Upper lobe of left lung (tissue), 6 donors: Measurements from ENCODE around the gene XPR1. TPM values are rescaled to one million over a fixed set of nuclear protein-coding genes. Genes with fewer than 3 reads are reported as not detected.

Experiments
- ATAC-seq, 2 donors: fragments of 200-7000 bp; cut with Tn5 transposase; one replicate each; pipeline ENCODE4 v1.9.1; 2022; ENCODE audit warnings: mild to moderate bottlenecking in 2 of 2, moderate library complexity in 2 of 2; ENCODE audit not compliant: low FRiP score in 2 of 2
- DNase-seq, 2 donors: peaks; one replicate each; pipeline ENCODE4 v3.0.0-alpha.2; 2019 to 2020
- H3K27ac ChIP-seq, 4 donors: fragments of 200-600 bp; sonication (generic); one replicate each; pipeline ENCODE4 v1.5.1; 2016 to 2019
- H3K27me3 ChIP-seq, 4 donors: fragments of 200-600 bp; sonication (generic); one replicate each; pipeline ENCODE4 v1.5.1; 2017 to 2019
- H3K36me3 ChIP-seq, 4 donors: fragments of 200-600 bp; sonication (generic); one replicate each; pipeline ENCODE4 v1.5.1; 2016 to 2019
- H3K4me1 ChIP-seq, 4 donors: fragments of 200-600 bp; sonication (generic); one replicate each; pipeline ENCODE4 v1.5.1; 2018 to 2019
- H3K4me3 ChIP-seq, 4 donors: fragments of 200-600 bp; sonication (generic); one replicate each; pipeline ENCODE4 v1.5.1; 2017 to 2019; ENCODE audit warnings: mild to moderate bottlenecking in 2 of 4, moderate library complexity in 1 of 4
- H3K9me3 ChIP-seq, 4 donors: fragments of 200-600 bp; sonication (generic); one replicate each; pipeline ENCODE4 v1.5.1; 2018 to 2019
- CTCF ChIP-seq, 6 experiments: fragments of 450-650 bp in 4 of 6; fragments of 200-600 bp in 2 of 6; sonication (generic) in 2 of 6; IDR thresholded peaks; one replicate each; pipeline ENCODE4 v1.5.1; 2016 to 2019; ENCODE audit warnings: antibody characterized with exemption in 6 of 6
- EP300 ChIP-seq, 4 donors: sonication (generic); formaldehyde crosslinking; IDR thresholded peaks; one replicate each; pipeline ENCODE4 v1.5.1; 2017; ENCODE audit warnings: antibody characterized with exemption in 4 of 4, control low read depth in 2 of 4
- POLR2A ChIP-seq, 4 donors: fragments of 450-650 bp; IDR thresholded peaks; one replicate each; pipeline ENCODE4 v1.5.1; 2016 to 2017; ENCODE audit warnings: antibody characterized with exemption in 4 of 4, mild to moderate bottlenecking in 2 of 4
- POLR2AphosphoS5 ChIP-seq, 2 donors: sonication (generic); formaldehyde crosslinking; IDR thresholded peaks; one replicate each; pipeline ENCODE4 v1.5.1; 2017; ENCODE audit warnings: antibody characterized with exemption in 2 of 2
- WGBS, 2 donors: methylation state at CpG; one replicate each; pipeline ENCODE4 v1.1.5; 2017 to 2018; 5-methylcytosine and 5-hydroxymethylcytosine counted together
- total RNA-seq, 6 donors: library from RNA; depleted of rRNA in 4 of 6; stranded (reverse); fragments of >200 nt in 4 of 6; gene quantifications; one replicate each; pipeline versions ENCODE4 v1.1.0 to v1.2.1, GENCODE V29; 2016 to 2021
- donor health status: DM: no; HTN: no; CAD: no; lungs with moderate emphysema.
- donor health status: DM: no; HTN: yes; CAD: no; lungs with severe emphysema.

Gene XPR1
- total RNA-seq, 6 donors from 2014 or later: 21.3 to 30.2 (median 25.3) TPM

- WGBS, 2 donors: 75 to 81% methylated on average over 2 of the region's 2 CpGs
- H3K4me1 ChIP-seq: peaks cover 0 to 5% (median 4%) of the 10 kb centered on the region in 4 donors
- no peaks in the 10 kb centered on the region for H3K27me3 ChIP-seq
- H3K36me3 ChIP-seq: no peaks in the 10 kb centered on the region
- TF ChIP-seq EP300 (IDR thresholded peaks at IDR 0.05) (no peak), CTCF (IDR thresholded peaks at IDR 0.05) (no peak), POLR2AphosphoS5 (IDR thresholded peaks at IDR 0.05) (no peak), POLR2A (IDR thresholded peaks at IDR 0.05) (no peak)
- no peak overlapping the region for H3K4me3 ChIP-seq
- no peak for ATAC-seq
- H3K9me3 ChIP-seq: no peaks in the 10 kb centered on the region
- H3K27ac ChIP-seq: no peak overlapping the region
- DNase-seq: no peak
Observed at GRCh38 chr1:180606155-180606554, 25.7 kb upstream of the XPR1 start.

GRCh38 chr1:180609643-180610555 lies 21.9 kb upstream of the XPR1 start:
- peak overlapping the region in 2 of 4 donors; percentile 28 to 69 for H3K27ac ChIP-seq
- no peak overlapping the region for H3K4me3 ChIP-seq
- TF ChIP-seq POLR2AphosphoS5 (IDR thresholded peaks at IDR 0.05) (peak; percentile 23 to 40), EP300 (IDR thresholded peaks at IDR 0.05) (no peak)
- 68 to 69% methylated on average over 7 of the region's 7 CpGs for WGBS, 2 donors
- peaks cover 0 to 10% (median 3%) of the 10 kb centered on the region in 4 donors for H3K4me1 ChIP-seq
- H3K36me3 ChIP-seq: no peaks in the 10 kb centered on the region
- ATAC-seq (peak; percentile 40 to 46), DNase-seq (peak in 1 of 2 donors; percentile 47)
- no peaks in the 10 kb centered on the region for H3K27me3 ChIP-seq
- no peaks in the 10 kb centered on the region for H3K9me3 ChIP-seq

GRCh38 chr1:180610556-180611015 lies 21.2 kb upstream of the XPR1 start:
- WGBS, 2 donors: 82 to 83% methylated on average over 3 of the region's 3 CpGs
- H3K27ac ChIP-seq: peak overlapping the region; percentile 16 to 69 (median 52)

GRCh38 chr1:180611016-180611930 lies 20.5 kb upstream of the XPR1 start:
- peak overlapping the region; percentile 16 to 69 (median 52) for H3K27ac ChIP-seq
- 43 to 50% methylated on average over 9 of the region's 9 CpGs for WGBS, 2 donors
- ATAC-seq (peak; percentile 57 to 78), DNase-seq (peak in 1 of 2 donors; percentile 35)
- H3K36me3 ChIP-seq: no peaks in the 10 kb centered on the region
- no peaks in the 10 kb centered on the region for H3K27me3 ChIP-seq
- H3K4me1 ChIP-seq: peaks cover 7 to 20% (median 15%) of the 10 kb centered on the region in 4 donors
- no peak for TF ChIP-seq EP300 (IDR thresholded peaks at IDR 0.05)
- no peak for TF ChIP-seq POLR2A (IDR thresholded peaks at IDR 0.05)
- TF ChIP-seq CTCF (IDR thresholded peaks at IDR 0.05): no peak
- no peak for TF ChIP-seq POLR2AphosphoS5 (IDR thresholded peaks at IDR 0.05)
- no peak overlapping the region for H3K4me3 ChIP-seq
- no peaks in the 10 kb centered on the region for H3K9me3 ChIP-seq

More at GRCh38 chr1:180610556-180611015, 21.2 kb upstream of the XPR1 start:
- ATAC-seq (no peak), DNase-seq (no peak)
- no peaks in the 10 kb centered on the region for H3K27me3 ChIP-seq
- no peak overlapping the region for H3K4me3 ChIP-seq
- H3K4me1 ChIP-seq: peaks cover under 1 to 13% (median 10%) of the 10 kb centered on the region in 4 donors
- TF ChIP-seq EP300 (IDR thresholded peaks at IDR 0.05) (no peak), POLR2A (IDR thresholded peaks at IDR 0.05) (no peak), CTCF (IDR thresholded peaks at IDR 0.05) (no peak)
- no peaks in the 10 kb centered on the region for H3K9me3 ChIP-seq
- no peaks in the 10 kb centered on the region for H3K36me3 ChIP-seq

GRCh38 chr1:180612632-180613031 lies 19.2 kb upstream of the XPR1 start:
- no peak for ATAC-seq
- no peak overlapping the region for H3K4me3 ChIP-seq
- 63 to 85% methylated on average over 1 of the region's 1 CpG for WGBS, 2 donors
- H3K9me3 ChIP-seq: no peaks in the 10 kb centered on the region
- H3K4me1 ChIP-seq: peaks cover 9 to 28% (median 26%) of the 10 kb centered on the region in 4 donors
- DNase-seq: no peak
- no peaks in the 10 kb centered on the region for H3K27me3 ChIP-seq
- H3K36me3 ChIP-seq: no peaks in the 10 kb centered on the region
- no peak overlapping the region for H3K27ac ChIP-seq
- TF ChIP-seq POLR2A (IDR thresholded peaks at IDR 0.05): no peak
